CD4-positive, alpha-beta T cell treated with Interleukin-10 for 1 hour (primary cell): ENCODE data around the gene CDH13.

Experiments
- DNase-seq: peaks from one replicate; pipeline ENCODE4 v3.0.0-alpha.2; 2020

Gene CDH13

GRCh38 chr16:82751020-82751419 is 124.3 kb downstream of the CDH13 start:
- no peak for DNase-seq

GRCh38 chr16:82752172-82752571 is 125.4 kb downstream of the CDH13 start:
- no peak for DNase-seq

DNA sequence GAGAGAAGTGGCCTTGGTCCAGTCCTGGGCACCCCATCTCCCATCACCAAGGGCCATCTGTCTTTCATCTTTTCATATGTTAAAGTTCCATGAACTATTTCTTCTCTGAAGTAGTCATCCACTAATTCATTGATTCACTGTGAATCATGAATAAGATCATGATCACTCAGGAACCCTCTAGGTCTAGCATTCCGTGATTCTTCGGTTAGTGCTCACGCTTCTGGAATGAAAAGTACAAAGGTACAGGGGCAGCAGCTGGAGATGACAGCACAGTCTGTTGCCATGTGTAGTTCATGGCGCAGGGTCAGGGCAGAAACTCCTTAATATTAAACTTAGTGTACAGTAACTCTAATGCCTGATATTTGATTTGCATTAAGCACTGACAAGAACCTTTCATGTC is 127.1 kb downstream of the CDH13 start:
- DNase-seq, result no peak

DNA sequence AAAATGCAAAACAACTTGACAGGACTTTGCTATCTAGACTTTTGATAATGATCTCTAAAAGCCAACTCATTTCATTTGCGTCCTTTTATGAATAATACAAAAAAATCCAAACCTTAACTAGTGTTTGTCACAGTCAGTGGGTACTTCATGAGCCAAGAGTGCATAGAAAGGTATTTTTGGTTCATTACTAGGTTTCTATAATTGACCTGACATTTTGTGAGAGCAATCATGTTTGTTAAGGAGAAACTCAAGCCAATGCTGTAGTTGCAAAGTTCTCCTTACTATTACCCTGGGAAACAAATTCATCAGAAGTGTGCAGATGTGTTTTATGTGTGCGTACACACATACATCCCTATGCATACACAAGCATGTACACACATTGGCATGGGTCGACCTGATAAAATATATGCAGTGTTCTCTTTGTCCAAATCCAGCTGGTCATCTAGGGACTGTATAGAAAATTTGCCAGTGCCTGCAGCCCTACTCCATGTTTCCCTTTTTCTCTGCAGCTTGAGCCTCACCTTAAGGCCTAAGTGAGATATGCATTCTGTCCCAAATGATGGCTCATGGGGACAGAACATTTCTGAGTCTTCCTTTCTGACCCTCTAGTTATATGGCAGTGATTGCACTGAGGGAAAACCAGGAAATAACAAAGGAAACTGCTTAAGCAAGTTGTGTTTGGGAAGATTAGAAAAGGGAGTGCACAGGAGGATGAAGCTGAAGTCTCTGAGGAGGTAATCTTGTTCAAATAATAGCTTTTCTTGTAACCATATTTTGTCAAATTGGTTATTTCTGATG is 128.1 kb downstream of the CDH13 start:
- DNase-seq, result no peak

DNA sequence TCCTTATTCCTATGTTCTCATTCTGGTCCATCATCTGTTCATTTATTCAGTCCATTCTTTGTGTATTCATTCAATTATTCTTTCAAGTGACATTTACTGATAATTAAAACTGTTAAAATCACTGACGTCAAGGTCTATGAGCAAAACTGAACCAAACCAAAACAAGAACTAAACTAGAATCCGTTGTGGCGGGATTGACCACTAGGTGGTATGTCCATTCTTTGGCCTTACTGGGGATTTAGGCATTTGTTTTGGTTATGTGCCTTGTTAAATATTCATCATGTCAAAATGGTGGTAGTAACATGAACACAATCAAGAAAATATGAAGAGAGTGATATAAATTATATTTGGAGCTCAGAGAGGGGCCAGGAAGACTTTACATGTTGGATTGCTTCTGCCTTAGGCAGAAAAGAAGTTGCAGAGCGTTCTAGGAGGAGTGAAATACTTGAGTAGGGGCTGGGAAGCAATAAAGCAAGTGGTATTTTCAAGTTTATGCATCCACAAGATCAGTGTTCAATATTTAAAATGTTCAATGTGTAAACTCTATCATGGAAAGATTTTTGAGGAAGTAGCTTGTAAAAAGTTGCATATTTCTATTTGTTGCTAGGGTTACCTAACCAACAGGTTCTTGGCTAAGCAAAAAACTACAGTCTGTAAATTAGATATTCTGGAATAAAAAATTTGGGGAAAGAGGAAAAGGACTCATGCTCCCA is 129.0 kb downstream of the CDH13 start:
- no peak for DNase-seq

DNA sequence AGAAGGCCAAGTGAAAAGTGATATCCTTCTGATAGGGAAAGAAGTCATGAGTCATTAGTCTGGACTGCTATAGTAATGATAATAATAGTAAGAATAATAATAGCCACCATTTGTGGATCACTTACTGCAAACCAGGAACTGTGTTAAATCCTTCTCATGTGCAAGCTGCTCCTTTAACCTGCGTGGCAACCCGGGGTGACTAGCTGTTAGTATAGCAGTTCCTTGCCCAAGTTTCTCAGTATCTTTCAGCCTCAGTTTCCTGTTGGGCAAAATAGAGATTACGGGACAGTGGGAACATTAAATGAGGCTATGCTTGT is 129.5 kb downstream of the CDH13 start:
- DNase-seq, result no peak

GRCh38 chr16:82758406-82758805 is 131.6 kb downstream of the CDH13 start:
- DNase-seq, result no peak

DNA sequence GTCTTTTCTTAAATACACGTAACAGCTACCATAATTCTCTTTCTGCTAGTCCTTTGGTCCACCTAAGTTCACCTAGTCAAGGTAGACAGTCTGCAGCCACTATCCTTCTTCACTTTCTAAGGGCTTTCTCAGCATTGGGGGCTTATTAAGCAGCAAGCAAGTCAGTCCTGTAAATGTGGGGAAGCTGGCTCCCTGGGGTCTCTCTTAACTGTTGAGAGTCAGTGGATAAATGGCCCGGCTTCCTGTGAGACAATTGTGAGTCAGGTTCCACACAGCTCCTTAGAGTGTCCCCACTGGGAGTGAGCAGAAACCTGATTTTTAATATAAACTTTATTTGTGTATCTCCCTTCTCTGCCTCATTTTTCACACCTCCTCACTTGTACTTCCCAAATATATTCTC is 132.1 kb downstream of the CDH13 start:
- DNase-seq, result no peak

DNA sequence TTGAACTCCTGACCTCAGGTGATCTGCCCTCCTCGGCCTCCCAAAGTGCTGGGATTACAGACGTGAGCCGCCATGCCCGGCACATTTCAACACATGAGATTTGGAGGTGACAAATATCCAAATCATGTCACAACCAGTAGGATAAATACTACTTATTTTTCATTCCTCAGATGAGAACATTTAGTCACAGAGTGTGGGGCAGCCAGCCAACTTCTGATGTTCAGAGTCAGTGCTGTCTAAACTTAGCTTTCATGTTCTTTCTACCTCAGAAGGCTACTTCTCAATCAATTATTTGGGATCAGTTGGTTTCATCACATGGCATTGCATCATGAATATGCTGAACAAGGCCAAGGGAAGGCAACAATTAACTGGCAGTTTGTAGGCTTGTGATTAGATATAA is 134.5 kb downstream of the CDH13 start:
- DNase-seq, result no peak

DNA sequence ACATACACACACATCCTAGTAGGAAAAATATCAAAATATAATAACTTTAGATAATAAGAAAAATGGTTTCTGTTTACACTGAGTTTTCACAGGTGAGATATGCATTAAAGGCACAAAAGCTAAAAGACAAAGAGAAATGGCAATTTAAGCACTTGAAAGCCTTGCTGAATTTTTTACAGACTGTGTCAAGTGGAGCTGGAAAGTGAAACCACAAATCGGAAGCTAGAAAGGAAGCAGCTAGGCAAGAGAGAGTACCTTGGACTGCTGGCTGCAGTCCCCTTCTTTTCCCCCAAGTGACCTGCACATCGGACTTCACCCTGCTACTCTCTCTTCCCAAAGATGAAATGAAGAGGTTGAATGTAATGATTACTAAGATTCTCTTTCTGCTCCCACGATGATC is 135.1 kb downstream of the CDH13 start:
- no peak for DNase-seq

DNA sequence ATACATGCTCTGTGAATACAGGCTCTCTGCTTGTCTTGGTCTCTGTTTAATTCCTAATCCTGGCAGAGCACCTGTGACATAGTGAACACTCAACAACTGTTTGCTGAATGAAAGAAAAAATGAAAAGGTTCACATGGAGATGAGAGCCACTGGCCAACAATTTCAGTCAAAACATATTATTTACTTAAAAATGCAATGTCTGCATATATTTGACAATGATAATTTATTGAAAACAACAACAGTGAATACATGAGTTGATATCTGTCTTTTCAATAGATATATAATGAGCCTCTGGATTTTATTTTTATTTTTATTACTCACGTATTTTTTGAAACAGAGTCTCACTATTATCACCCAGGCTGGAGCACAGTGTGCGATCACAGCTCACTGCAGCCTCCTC is 136.6 kb downstream of the CDH13 start:
- no peak for DNase-seq

DNA sequence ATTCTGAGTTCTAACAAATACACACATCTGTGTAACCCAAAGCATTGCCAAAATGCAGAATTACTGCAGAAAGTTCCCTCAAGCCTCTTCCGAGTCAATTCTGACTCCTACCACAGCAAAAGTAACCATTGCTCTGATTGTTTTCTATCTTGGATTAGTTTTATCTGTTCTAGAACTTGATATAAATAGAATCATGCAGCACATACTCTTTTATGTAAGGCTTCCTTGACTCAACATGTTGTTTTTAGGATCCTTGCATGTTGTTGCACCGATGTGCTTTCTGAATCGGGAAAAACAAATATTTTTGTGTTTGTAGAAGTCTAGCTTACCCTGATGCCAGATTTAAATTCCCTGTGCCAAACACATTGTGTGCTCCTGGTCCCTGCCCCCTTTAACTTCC is 140.4 kb downstream of the CDH13 start:
- DNase-seq, result no peak

GRCh38 chr16:82767808-82768207 is 141.0 kb downstream of the CDH13 start:
- no peak for DNase-seq

DNA sequence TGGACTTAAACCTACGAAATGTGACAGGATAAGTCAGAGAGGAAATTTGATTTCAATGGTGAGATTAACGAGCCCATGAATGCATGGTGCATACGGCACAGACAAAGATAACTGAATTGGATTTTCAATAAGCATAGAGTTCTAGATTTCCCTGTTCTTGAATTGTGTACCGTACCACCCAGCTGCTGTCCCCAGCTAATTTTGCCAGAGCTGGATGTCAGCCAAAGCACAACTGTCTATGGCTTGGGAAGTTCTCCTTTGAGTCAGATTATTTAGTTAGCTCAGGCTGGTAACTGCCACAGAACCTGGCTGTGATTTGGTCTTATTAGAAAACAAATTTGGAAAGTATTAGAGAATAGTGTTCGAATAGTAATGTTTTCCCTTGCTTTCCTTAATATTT is 143.1 kb downstream of the CDH13 start:
- no peak for DNase-seq

GRCh38 chr16:82772215-82772614 is 145.4 kb downstream of the CDH13 start:
- no peak for DNase-seq

DNA sequence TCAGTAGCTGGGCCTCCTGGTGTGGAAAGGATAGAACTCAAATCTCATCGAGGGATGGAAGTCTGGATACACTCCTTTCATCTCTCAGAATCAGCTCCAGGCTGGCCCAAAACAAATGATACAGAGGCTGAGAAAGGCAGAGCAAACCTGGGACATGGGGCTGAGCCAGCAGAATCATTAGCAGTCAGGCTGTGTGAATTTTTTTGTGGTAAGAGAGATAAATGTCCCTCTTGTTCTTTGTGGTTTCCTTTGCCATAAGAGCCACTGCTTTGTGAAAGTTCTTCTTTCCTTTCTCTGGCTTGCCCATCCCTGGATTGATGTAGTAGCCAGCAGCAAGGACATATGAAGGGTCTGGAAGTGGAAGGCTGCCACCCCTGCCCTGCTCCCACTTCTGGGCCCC is 146.2 kb downstream of the CDH13 start:
- no peak for DNase-seq

GRCh38 chr16:82776470-82777146 is 149.8 kb downstream of the CDH13 start:
- DNase-seq, result no peak

DNA sequence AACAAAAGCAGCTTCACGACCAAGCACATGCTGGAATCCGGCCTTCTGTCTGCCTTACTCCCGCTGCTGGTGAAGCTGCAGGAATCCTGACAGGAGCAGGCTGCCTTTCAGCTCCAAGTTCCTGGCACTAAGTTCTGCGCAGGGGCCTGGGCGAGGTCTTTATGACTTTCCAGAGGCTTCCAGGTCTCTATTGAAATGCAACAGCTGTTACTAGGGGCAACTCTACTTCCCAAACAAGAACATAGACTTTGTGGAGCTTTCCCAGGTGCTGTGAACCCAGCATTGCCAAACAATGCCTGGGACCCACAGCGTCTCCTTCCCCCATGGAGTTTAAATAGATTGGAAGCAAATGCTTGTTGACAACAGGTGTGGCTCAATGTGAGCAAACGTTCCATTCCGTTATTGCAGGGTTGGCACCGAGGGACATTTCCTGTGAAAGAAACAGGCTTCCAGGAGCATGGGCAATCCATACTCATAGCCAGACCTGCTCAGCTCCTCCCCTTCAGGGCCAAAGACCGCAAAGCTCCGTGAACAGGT is 156.0 kb downstream of the CDH13 start:
- DNase-seq, result no peak

DNA sequence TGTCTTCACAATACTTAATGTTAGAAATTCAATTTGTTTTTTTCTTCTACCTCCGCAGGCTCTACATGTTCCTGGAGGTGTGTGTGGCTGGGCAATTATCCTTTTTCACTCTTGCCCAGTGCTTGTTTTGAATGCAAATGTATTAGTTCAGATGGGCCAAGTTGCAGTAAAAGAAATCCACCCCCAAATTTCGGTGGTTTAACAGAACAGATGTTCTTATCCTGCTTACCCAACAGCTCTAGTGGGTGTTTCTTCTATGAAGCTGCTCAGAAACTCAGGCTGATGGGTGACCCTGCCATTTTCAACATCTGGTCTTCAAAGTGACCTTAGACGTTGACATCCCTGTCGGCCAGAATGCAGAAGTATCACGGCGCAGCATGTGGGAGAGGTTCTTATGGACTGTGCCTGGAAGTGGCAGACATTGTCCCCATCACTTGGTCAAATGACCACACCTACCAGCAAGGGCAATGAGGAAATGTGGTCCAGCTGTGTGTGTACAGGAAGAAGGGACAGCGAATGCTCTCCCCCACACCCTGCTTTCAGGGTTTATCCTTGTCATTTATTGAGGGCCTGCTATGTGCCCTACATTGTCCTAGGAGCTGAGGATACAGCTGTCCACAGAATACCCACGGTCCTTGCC is 157.3 kb downstream of the CDH13 start:
- no peak for DNase-seq

- DNase-seq, result no peak
Measured at GRCh38 chr16:82784573-82784968, 157.8 kb downstream of the CDH13 start.

- DNase-seq, result no peak
Measured at GRCh38 chr16:82788225-82788624, 161.5 kb downstream of the CDH13 start.

DNA sequence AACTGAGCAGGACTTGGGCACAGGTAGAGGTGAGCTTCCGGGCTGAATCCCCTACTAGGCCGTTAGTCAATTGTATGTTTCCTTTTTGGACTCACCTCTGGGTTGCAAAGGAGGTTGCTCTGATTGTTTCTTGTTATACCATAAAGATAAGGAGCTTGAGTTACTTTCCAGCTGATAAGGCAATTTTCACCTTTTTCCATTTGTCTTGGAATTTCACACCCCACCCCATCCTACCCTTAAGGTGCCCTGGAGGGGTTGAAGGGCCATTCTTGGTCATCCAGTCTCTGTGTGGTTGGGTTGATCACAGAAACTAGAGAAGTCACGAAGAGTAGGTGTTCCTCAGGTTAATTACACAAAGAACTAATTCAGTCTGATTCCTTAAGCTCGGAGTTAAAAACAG is 162.2 kb downstream of the CDH13 start:
- DNase-seq, result no peak

- no peak for DNase-seq
Measured at GRCh38 chr16:82792693-82793092, 165.9 kb downstream of the CDH13 start.
